ENCODE measurements around the gene FBXW7. TPM values are rescaled to one million over a fixed set of nuclear protein-coding genes. Genes with fewer than 3 reads are reported as not detected.

FBXW7 gene
- total and polyA plus RNA-seq, 2 of the 13 experiments (the other 11 are each of a cell fraction or from before 2014, with no cell fraction given) = 5.0 to 40.9 TPM

GRCh38 chr4:152480901-152481300 is 55.0 kb downstream of the FBXW7 start (continued):
- TF ChIP-seq HOMEZ (CRISPR knock-in tag; IDR thresholded peaks at IDR 0.05; ENCODE audit: low read depth) = peak; percentile 87; the same call in 1 of the 2 replicates
- TF ChIP-seq, protein P1, sequence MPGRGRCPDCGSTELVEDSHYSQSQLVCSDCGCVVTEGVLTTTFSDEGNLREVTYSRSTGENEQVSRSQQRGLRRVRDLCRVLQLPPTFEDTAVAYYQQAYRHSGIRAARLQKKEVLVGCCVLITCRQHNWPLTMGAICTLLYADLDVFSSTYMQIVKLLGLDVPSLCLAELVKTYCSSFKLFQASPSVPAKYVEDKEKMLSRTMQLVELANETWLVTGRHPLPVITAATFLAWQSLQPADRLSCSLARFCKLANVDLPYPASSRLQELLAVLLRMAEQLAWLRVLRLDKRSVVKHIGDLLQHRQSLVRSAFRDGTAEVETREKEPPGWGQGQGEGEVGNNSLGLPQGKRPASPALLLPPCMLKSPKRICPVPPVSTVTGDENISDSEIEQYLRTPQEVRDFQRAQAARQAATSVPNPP (CRISPR knock-in tag; IDR thresholded peaks at IDR 0.05) = no peak
- TF ChIP-seq TCF7 (IDR thresholded peaks at IDR 0.05; ENCODE audit: low read depth) = peak; percentile 39; the same call in 1 of the 2 replicates
- TF ChIP-seq ZNF782 (CRISPR knock-in tag; IDR thresholded peaks at IDR 0.05; ENCODE audit: borderline replicate concordance) = no peak
- TF ChIP-seq MAFK (conservative IDR thresholded peaks at IDR 0.05 in 1 of 2, IDR thresholded peaks at IDR 0.05 in 1 of 2; ENCODE audit: low read length in 2 of 2) = peak; percentile 98
- peak; percentile 53; the same call in 1 of the 2 replicates for TF ChIP-seq POGZ (CRISPR knock-in tag; IDR thresholded peaks at IDR 0.05)
- no peak for TF ChIP-seq ZNF550 (CRISPR knock-in tag; IDR thresholded peaks at IDR 0.05; ENCODE audit: borderline replicate concordance)
- TF ChIP-seq, protein P2, sequence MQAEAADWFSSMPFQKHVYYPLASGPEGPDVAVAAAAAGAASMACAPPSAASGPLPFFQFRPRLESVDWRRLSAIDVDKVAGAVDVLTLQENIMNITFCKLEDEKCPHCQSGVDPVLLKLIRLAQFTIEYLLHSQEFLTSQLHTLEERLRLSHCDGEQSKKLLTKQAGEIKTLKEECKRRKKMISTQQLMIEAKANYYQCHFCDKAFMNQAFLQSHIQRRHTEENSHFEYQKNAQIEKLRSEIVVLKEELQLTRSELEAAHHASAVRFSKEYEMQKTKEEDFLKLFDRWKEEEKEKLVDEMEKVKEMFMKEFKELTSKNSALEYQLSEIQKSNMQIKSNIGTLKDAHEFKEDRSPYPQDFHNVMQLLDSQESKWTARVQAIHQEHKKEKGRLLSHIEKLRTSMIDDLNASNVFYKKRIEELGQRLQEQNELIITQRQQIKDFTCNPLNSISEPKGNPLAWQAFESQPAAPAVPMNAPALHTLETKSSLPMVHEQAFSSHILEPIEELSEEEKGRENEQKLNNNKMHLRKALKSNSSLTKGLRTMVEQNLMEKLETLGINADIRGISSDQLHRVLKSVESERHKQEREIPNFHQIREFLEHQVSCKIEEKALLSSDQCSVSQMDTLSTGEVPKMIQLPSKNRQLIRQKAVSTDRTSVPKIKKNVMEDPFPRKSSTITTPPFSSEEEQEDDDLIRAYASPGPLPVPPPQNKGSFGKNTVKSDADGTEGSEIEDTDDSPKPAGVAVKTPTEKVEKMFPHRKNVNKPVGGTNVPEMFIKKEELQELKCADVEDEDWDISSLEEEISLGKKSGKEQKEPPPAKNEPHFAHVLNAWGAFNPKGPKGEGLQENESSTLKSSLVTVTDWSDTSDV (CRISPR knock-in tag; IDR thresholded peaks at IDR 0.05) = no peak
- no peak for TF ChIP-seq TAF1 (CRISPR knock-in tag; IDR thresholded peaks at IDR 0.05)
- no peak for TF ChIP-seq NFATC3 (CRISPR knock-in tag; IDR thresholded peaks at IDR 0.05)
- TF ChIP-seq MAFF (IDR thresholded peaks at IDR 0.05; ENCODE audit: low read depth, low read length) = peak; percentile 97

All from HepG2 (cell line).